HepG2 (cell line): ENCODE results near the gene ZNF660. TPM values are rescaled to one million over a fixed set of nuclear protein-coding genes. Genes with fewer than 3 reads are reported as not detected.

ENCODE experiments used
- ELF1 ChIP-seq: sonication (generic); formaldehyde crosslinking; IDR thresholded peaks from 2 replicates; pipeline ENCODE4 v1.4.0; 2020; ENCODE audit warnings: missing genetic modification reagents
- HOXA3 ChIP-seq: sonication (generic); formaldehyde crosslinking; IDR thresholded peaks from 2 replicates; pipeline ENCODE4 v1.5.0; 2020; ENCODE audit warnings: missing genetic modification reagents
- PHF8 ChIP-seq: sonication (generic); formaldehyde crosslinking; IDR thresholded peaks from 2 replicates; pipeline ENCODE4 v1.5.0; 2020; ENCODE audit warnings: missing genetic modification reagents
- SETDB1 ChIP-seq: sonication (generic); formaldehyde crosslinking; IDR thresholded peaks from 2 replicates; pipeline ENCODE4 v1.5.1; 2020; ENCODE audit warnings: missing genetic modification reagents, mild to moderate bottlenecking, borderline replicate concordance
- TAF1 ChIP-seq: sonication (generic); formaldehyde crosslinking; IDR thresholded peaks from 2 replicates; pipeline ENCODE4 v1.4.0; 2020; ENCODE audit warnings: missing genetic modification reagents
- THAP11 ChIP-seq: IDR thresholded peaks from 2 replicates; pipeline ENCODE4 v1.6.1; 2016; ENCODE audit warnings: missing biosample characterization, missing genetic modification reagents
- YEATS2 ChIP-seq: sonication (generic); formaldehyde crosslinking; IDR thresholded peaks from 2 replicates; pipeline ENCODE4 v1.4.0; 2020; ENCODE audit warnings: missing genetic modification reagents, borderline replicate concordance
- ZFP36 ChIP-seq: fragments of 150-350 bp; IDR thresholded peaks from 2 replicates; pipeline ENCODE4 v1.6.1; 2018; ENCODE audit warnings: borderline replicate concordance, low read length, low read depth; ENCODE audit not compliant: partially characterized antibody
- ZNF546 ChIP-seq: sonication (generic); formaldehyde crosslinking; conservative IDR thresholded peaks from 2 replicates; pipeline ENCODE4 v1.8.1; 2023; ENCODE audit warnings: mild to moderate bottlenecking, missing genetic modification reagents
- ZNF644 ChIP-seq: IDR thresholded peaks from 2 replicates; pipeline ENCODE4 v1.6.1; 2016; ENCODE audit warnings: low read depth
- polyA plus RNA-seq, 8 experiments: library from polyadenylated mRNA; depleted of rRNA in 3 of 8; stranded (reverse) in 7 of 8; unstranded in 1 of 8; fragments of >200 nt; fragmentation: Illumina TruSeq in 4 of 8; extraction: Trizol in 4 of 8; gene quantifications; 2 replicates each; pipeline versions ENCODE4 v1.2.1 to v1.2.3, GENCODE V29; 2011 to 2016; ENCODE audit warnings: low read depth in 4 of 8, missing spikeins in 1 of 8, mixed read lengths in 1 of 8; ENCODE audit not compliant: insufficient read depth in 1 of 8
- total RNA-seq, 5 experiments: library from RNA; depleted of rRNA; stranded (reverse); fragments of >200 nt; fragmentation: Illumina TruSeq; extraction: Trizol; gene quantifications; 2 replicates each; pipeline ENCODE4 v1.2.3, GENCODE V29; 2016; ENCODE audit warnings: low read depth in 1 of 5
- TF ChIP-seq, protein P1 (sequence below), 2 experiments: sonication (generic) in 1 of 2; formaldehyde crosslinking in 1 of 2; IDR thresholded peaks; 2 replicates each; pipeline versions ENCODE4 v1.6.1 to v1.9.0; 2014 to 2022; ENCODE audit warnings: antibody characterized with exemption in 1 of 2, borderline replicate concordance in 1 of 2, inconsistent platforms in 1 of 2, low read depth in 1 of 2, missing genetic modification reagents in 1 of 2
- TF ChIP-seq, protein P2 (sequence below), 2 experiments: IDR thresholded peaks; 2 replicates each; pipeline ENCODE4 v1.6.1; 2011 to 2012; ENCODE audit warnings: low read length in 2 of 2, borderline replicate concordance in 1 of 2, low read depth in 1 of 2, mild to moderate bottlenecking in 1 of 2, moderate library complexity in 1 of 2
- TF ChIP-seq, protein P3 (sequence below): sonication (generic); formaldehyde crosslinking; IDR thresholded peaks from 2 replicates; pipeline ENCODE4 v1.4.0; 2020; ENCODE audit warnings: missing genetic modification reagents
- TF ChIP-seq, protein P4 (sequence below): sonication (generic); formaldehyde crosslinking; IDR thresholded peaks from 2 replicates; pipeline ENCODE4 v1.5.0; 2020; ENCODE audit warnings: missing genetic modification reagents, mild to moderate bottlenecking, borderline replicate concordance
- TF ChIP-seq, protein P5 (sequence below): sonication (generic); formaldehyde crosslinking; IDR thresholded peaks from 2 replicates; pipeline ENCODE4 v1.5.0; 2020; ENCODE audit warnings: missing genetic modification reagents

ZNF660 gene
- total and polyA plus RNA-seq, 2 of the 13 experiments (the other 11 are each of a cell fraction or from before 2014, with no cell fraction given): 0.91 to 3.3 TPM

DNA sequence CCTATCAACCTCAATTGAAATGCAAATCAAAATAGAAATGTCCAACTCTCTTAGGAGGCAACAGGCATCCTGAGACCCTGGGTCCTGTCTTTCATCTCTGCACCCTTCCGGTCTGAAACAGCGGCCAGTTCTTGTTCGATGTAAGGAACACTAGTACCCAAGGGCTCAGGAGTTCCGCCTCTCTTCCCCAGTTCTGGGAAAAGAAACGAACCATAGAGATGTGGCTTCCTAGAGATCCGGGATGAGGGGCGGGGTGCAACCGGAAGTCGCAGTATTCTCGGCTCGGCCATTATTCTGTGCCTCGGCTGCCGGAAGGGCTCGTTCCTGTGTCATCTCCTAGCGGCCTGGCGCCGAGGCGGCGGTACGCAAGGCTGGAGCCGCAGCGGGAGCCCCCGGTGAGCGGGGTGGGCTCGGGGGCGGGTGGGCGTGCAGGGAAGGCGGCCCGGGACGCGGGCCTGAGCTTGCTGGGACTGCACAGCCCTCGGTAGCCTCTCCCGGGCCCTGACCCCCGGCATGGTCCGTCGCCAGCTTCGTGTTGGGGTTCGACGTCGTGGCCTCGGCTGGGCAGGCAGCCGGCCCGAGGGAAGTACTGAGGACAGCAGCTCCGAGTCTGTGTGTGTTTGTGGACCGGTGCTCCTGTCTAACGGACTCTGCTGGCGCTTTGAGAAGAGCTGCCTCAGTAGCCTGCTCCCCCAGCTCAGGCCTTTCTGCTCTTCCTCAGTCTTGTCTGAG lies 40.2 kb downstream of the ZNF660 start, which contains the start of gene ZNF197 (continued):
- TF ChIP-seq, protein P1, sequence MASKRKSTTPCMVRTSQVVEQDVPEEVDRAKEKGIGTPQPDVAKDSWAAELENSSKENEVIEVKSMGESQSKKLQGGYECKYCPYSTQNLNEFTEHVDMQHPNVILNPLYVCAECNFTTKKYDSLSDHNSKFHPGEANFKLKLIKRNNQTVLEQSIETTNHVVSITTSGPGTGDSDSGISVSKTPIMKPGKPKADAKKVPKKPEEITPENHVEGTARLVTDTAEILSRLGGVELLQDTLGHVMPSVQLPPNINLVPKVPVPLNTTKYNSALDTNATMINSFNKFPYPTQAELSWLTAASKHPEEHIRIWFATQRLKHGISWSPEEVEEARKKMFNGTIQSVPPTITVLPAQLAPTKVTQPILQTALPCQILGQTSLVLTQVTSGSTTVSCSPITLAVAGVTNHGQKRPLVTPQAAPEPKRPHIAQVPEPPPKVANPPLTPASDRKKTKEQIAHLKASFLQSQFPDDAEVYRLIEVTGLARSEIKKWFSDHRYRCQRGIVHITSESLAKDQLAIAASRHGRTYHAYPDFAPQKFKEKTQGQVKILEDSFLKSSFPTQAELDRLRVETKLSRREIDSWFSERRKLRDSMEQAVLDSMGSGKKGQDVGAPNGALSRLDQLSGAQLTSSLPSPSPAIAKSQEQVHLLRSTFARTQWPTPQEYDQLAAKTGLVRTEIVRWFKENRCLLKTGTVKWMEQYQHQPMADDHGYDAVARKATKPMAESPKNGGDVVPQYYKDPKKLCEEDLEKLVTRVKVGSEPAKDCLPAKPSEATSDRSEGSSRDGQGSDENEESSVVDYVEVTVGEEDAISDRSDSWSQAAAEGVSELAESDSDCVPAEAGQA (IDR thresholded peaks at IDR 0.05; ENCODE audit: low read depth): peak; percentile 64; the same call in 1 of the 2 replicates
- TF ChIP-seq, protein P1 (CRISPR knock-in tag; IDR thresholded peaks at IDR 0.05; ENCODE audit: borderline replicate concordance): no peak
- TF ChIP-seq TAF1 (CRISPR knock-in tag) (peak; percentile 60), SETDB1 (CRISPR knock-in tag) (no peak), ELF1 (CRISPR knock-in tag) (peak; percentile 78), THAP11 (CRISPR knock-in tag) (peak; percentile 82), ZNF644 (CRISPR knock-in tag) (0 out of 2 replicates have a peak, but pooled peaks have one; percentile 16), PHF8 (CRISPR knock-in tag) (peak; percentile 64), YEATS2 (peak; percentile 62; the same call in 1 of the 2 replicates), HOXA3 (CRISPR knock-in tag) (peak; percentile 74; the same call in 1 of the 2 replicates), ZFP36 (no peak), ZNF546 (CRISPR knock-in tag) (0 out of 2 replicates have a peak, but pooled peaks have one; percentile 37)
- TF ChIP-seq, protein P2, sequence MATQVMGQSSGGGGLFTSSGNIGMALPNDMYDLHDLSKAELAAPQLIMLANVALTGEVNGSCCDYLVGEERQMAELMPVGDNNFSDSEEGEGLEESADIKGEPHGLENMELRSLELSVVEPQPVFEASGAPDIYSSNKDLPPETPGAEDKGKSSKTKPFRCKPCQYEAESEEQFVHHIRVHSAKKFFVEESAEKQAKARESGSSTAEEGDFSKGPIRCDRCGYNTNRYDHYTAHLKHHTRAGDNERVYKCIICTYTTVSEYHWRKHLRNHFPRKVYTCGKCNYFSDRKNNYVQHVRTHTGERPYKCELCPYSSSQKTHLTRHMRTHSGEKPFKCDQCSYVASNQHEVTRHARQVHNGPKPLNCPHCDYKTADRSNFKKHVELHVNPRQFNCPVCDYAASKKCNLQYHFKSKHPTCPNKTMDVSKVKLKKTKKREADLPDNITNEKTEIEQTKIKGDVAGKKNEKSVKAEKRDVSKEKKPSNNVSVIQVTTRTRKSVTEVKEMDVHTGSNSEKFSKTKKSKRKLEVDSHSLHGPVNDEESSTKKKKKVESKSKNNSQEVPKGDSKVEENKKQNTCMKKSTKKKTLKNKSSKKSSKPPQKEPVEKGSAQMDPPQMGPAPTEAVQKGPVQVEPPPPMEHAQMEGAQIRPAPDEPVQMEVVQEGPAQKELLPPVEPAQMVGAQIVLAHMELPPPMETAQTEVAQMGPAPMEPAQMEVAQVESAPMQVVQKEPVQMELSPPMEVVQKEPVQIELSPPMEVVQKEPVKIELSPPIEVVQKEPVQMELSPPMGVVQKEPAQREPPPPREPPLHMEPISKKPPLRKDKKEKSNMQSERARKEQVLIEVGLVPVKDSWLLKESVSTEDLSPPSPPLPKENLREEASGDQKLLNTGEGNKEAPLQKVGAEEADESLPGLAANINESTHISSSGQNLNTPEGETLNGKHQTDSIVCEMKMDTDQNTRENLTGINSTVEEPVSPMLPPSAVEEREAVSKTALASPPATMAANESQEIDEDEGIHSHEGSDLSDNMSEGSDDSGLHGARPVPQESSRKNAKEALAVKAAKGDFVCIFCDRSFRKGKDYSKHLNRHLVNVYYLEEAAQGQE (IDR thresholded peaks at IDR 0.05; ENCODE audit: borderline replicate concordance in 1 of 2, low read depth in 1 of 2, low read length in 2 of 2): peak in 1 of 2 experiments; percentile 43; a peak in 1 of 4 replicates
- TF ChIP-seq, protein P3, sequence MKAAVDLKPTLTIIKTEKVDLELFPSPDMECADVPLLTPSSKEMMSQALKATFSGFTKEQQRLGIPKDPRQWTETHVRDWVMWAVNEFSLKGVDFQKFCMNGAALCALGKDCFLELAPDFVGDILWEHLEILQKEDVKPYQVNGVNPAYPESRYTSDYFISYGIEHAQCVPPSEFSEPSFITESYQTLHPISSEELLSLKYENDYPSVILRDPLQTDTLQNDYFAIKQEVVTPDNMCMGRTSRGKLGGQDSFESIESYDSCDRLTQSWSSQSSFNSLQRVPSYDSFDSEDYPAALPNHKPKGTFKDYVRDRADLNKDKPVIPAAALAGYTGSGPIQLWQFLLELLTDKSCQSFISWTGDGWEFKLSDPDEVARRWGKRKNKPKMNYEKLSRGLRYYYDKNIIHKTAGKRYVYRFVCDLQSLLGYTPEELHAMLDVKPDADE (CRISPR knock-in tag): no peak
- TF ChIP-seq, protein P4, sequence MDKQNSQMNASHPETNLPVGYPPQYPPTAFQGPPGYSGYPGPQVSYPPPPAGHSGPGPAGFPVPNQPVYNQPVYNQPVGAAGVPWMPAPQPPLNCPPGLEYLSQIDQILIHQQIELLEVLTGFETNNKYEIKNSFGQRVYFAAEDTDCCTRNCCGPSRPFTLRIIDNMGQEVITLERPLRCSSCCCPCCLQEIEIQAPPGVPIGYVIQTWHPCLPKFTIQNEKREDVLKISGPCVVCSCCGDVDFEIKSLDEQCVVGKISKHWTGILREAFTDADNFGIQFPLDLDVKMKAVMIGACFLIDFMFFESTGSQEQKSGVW (CRISPR knock-in tag): no peak
- TF ChIP-seq, protein P5, sequence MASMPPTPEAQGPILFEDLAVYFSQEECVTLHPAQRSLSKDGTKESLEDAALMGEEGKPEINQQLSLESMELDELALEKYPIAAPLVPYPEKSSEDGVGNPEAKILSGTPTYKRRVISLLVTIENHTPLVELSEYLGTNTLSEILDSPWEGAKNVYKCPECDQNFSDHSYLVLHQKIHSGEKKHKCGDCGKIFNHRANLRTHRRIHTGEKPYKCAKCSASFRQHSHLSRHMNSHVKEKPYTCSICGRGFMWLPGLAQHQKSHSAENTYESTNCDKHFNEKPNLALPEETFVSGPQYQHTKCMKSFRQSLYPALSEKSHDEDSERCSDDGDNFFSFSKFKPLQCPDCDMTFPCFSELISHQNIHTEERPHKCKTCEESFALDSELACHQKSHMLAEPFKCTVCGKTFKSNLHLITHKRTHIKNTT (CRISPR knock-in tag): no peak
